Adipocyte (in vitro differentiated cells): ENCODE data around the gene FAM117A.

Experiments
- DNase-seq: peaks from one replicate; pipeline ENCODE4 v3.0.0-alpha.2; 2015; ENCODE audit warnings: low read depth
- H3K27me3 ChIP-seq: replicated peaks from 2 replicates; pipeline ENCODE4 v1.7.0; 2013; ENCODE audit warnings: mild to moderate bottlenecking, low read length, moderate library complexity; ENCODE audit not compliant: control insufficient read depth, insufficient read depth
- H3K36me3 ChIP-seq: 2 replicates; pipeline ENCODE4 v1.7.0; 2013; ENCODE audit warnings: low read length, mild to moderate bottlenecking, moderate library complexity; ENCODE audit not compliant: control insufficient read depth, insufficient read depth, severe bottlenecking
- H3K4me1 ChIP-seq: 2 replicates; pipeline ENCODE4 v1.7.0; 2013; ENCODE audit warnings: mild to moderate bottlenecking, low read length, moderate library complexity; ENCODE audit not compliant: control insufficient read depth, insufficient read depth
- H3K4me3 ChIP-seq: 2 replicates; pipeline ENCODE4 v1.7.0; 2013; ENCODE audit warnings: mild to moderate bottlenecking, low read length, moderate library complexity
- H3K9ac ChIP-seq: 2 replicates; pipeline ENCODE4 v1.7.0; 2013; ENCODE audit warnings: mild to moderate bottlenecking, low read length, moderate library complexity
- H3K9me3 ChIP-seq: 2 replicates; pipeline ENCODE4 v1.7.0; 2013; ENCODE audit warnings: mild to moderate bottlenecking, low read length, moderate library complexity; ENCODE audit not compliant: control insufficient read depth

The FAM117A gene

GRCh38 chr17:49700960-49701359, 63.0 kb downstream of the FAM117A start:
- DNase-seq = no peak
- Histone ChIP-seq H3K36me3 (peaks cover 61% of the 10 kb centered on the region), H3K4me3 (no peak overlapping the region), H3K4me1 (peaks cover 6% of the 10 kb centered on the region), H3K27me3 (no peaks in the 10 kb centered on the region), H3K9me3 (no peaks in the 10 kb centered on the region), H3K9ac (no peak overlapping the region)

GRCh38 chr17:49699966-49700575, 63.9 kb downstream of the FAM117A start:
- DNase-seq = no peak
- Histone ChIP-seq H3K27me3 (peaks cover 2% of the 10 kb centered on the region), H3K9me3 (no peaks in the 10 kb centered on the region), H3K4me1 (peaks cover 3% of the 10 kb centered on the region), H3K36me3 (peaks cover 53% of the 10 kb centered on the region), H3K4me3 (no peak overlapping the region), H3K9ac (no peak overlapping the region)

DNA sequence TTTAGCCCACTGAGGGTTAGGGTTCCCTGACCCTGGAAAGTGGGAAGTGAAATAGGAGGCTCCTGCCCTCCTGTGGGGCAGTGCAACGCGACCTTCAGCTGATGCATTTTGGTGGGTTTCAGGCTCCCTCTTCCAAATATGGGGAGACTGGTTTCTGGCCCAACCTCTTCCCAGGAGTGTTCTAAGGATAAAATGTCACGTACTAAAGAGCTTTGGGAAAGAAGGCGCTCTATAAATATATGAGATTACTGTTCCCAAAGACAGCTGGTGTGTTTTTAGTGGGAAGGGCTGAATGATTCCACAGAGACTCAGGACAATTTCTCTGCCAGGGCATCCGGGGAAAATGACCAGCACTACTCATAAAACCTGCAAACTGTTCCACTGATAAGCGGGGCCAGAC, 65.9 kb downstream of the FAM117A start:
- H3K9me3 ChIP-seq = no peaks in the 10 kb centered on the region

DNA sequence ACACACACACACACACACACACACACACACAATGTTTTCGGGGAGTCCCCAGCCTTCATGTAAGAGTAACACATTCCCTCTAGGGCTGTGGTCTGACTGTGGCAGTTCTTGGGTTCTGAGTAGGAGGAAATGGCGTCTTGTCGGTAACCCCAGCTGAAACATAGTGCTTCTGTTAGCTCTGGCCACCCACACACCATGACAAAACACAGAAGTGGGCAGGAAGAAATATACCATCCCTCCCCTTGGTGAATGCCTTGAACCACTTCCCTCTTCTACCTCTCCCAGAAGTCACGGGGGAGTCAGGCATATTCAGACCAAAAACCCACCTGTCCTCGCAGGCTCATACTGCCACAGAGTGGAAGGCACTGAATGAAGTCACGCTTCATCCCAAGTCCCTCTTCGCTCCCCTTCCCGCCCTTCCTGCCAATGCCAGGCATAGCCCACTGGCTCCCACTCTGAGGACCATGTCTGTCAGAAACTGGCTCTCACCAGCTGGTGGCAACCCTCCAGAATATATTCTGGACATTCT, 67.6 kb downstream of the FAM117A start:
- H3K9ac ChIP-seq = no peak overlapping the region
- peaks cover 9% of the 10 kb centered on the region for H3K4me1 ChIP-seq
- H3K4me3 ChIP-seq = no peak overlapping the region
- peaks cover 6% of the 10 kb centered on the region for H3K27me3 ChIP-seq
- H3K36me3 ChIP-seq = peaks cover 17% of the 10 kb centered on the region
- no peak for DNase-seq
- H3K9me3 ChIP-seq = no peaks in the 10 kb centered on the region

More for the DNA sequence above, 65.9 kb downstream of the FAM117A start:
- Histone ChIP-seq H3K9ac (no peak overlapping the region), H3K4me1 (no peaks in the 10 kb centered on the region), H3K36me3 (peaks cover 34% of the 10 kb centered on the region), H3K27me3 (peaks cover 6% of the 10 kb centered on the region), H3K4me3 (no peak overlapping the region)
- no peak for DNase-seq

DNA sequence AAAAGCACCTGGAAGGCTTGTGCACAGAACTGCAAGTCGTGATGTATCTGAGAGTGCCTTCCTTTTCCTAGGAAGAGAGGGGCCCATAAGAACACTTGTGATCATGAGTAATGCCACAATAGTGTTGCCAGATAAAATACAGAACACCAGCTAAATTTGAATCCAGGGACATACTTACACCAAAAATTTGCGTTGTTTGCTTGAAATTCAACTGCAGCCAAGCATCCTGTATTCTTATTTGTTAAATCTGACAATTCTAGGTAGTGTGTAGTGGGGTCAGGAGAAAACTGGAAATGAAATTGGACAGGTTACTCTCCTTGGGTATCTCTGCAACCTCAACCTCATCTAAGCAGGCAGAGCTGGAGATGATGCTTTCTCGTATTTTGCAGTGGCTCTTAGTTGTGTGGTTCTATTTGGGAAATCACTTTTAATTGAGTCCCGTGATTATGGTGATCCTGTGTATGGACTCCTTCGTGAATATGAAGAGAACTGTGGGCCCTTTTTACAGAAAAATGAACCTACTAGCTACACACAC, 68.2 kb downstream of the FAM117A start:
- Histone ChIP-seq H3K4me1 (peaks cover 14% of the 10 kb centered on the region), H3K9ac (no peak overlapping the region), H3K9me3 (no peaks in the 10 kb centered on the region), H3K27me3 (peaks cover 6% of the 10 kb centered on the region), H3K4me3 (no peak overlapping the region), H3K36me3 (peaks cover 11% of the 10 kb centered on the region)
- no peak for DNase-seq

- Histone ChIP-seq H3K4me1 (peaks cover 14% of the 10 kb centered on the region), H3K27me3 (peaks cover 6% of the 10 kb centered on the region), H3K4me3 (no peak overlapping the region), H3K9ac (no peak overlapping the region), H3K36me3 (peaks cover 5% of the 10 kb centered on the region), H3K9me3 (no peaks in the 10 kb centered on the region)
- DNase-seq = peak; percentile 77
Observed at GRCh38 chr17:49694847-49695697, 68.9 kb downstream of the FAM117A start.

- H3K4me3 ChIP-seq = no peak overlapping the region
- H3K36me3 ChIP-seq = no peaks in the 10 kb centered on the region
- H3K27me3 ChIP-seq = peaks cover 6% of the 10 kb centered on the region
- no peak overlapping the region for H3K9ac ChIP-seq
- H3K9me3 ChIP-seq = no peaks in the 10 kb centered on the region
- no peak for DNase-seq
- peaks cover 14% of the 10 kb centered on the region for H3K4me1 ChIP-seq
Observed at GRCh38 chr17:49692751-49693150, 71.2 kb downstream of the FAM117A start.

DNA sequence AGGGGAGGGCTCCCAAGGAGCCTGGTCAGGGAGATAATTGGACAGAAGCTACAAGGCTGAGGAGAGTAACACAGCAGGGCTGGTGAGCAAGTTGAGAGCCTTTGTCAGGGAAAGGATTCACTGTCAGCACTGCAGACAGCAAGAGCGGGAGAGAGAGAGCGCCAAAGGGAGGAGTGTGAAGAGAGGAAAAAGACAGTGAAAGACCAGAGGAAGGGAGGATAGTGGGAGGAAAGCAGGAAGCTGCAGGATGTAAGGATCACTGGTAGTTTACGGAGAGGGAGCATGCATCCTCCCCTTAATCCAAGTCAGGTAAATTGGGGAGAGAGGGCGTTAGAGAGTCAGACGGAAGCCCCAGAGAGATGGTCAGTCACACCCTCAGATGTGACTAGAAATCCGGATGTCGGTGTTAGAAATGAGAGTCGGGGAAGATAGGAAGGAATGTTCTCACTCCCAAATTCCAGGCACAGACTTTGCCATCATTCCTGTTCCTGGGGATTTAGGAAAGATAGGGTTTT, 72.2 kb downstream of the FAM117A start:
- no peak for DNase-seq
- Histone ChIP-seq H3K9ac (peak overlapping the region; percentile 66), H3K36me3 (no peaks in the 10 kb centered on the region), H3K9me3 (no peaks in the 10 kb centered on the region), H3K4me1 (peaks cover 14% of the 10 kb centered on the region), H3K4me3 (no peak overlapping the region), H3K27me3 (peaks cover 6% of the 10 kb centered on the region)

GRCh38 chr17:49691086-49691676, 72.8 kb downstream of the FAM117A start:
- no peak for DNase-seq
- Histone ChIP-seq H3K4me3 (no peak overlapping the region), H3K36me3 (no peaks in the 10 kb centered on the region), H3K9ac (peak overlapping the region; percentile 66), H3K4me1 (peaks cover 14% of the 10 kb centered on the region), H3K27me3 (peaks cover 6% of the 10 kb centered on the region), H3K9me3 (no peaks in the 10 kb centered on the region)

DNA sequence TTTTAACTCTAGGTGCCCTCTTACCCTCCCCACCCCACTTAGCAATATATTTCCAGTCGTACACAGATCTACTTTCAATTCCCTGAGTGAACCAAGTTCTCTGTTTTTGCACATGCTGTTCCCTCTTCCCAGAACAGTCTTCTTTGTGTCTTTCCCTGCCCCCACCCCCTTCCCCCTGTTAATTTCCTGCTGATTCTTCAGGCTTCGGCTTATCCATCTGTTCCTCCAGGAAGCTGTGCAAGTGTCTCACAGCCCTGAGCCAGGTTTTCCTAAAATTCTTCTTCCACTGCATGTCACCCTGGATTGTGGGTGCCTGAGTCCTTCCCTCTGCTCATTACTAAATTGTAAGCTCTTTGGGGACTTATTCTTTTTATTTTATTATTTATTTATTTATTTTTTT, 73.7 kb downstream of the FAM117A start:
- Histone ChIP-seq H3K4me3 (no peak overlapping the region), H3K36me3 (no peaks in the 10 kb centered on the region), H3K9ac (no peak overlapping the region), H3K4me1 (peaks cover 14% of the 10 kb centered on the region), H3K27me3 (peaks cover 5% of the 10 kb centered on the region), H3K9me3 (no peaks in the 10 kb centered on the region)
- DNase-seq = no peak

DNA sequence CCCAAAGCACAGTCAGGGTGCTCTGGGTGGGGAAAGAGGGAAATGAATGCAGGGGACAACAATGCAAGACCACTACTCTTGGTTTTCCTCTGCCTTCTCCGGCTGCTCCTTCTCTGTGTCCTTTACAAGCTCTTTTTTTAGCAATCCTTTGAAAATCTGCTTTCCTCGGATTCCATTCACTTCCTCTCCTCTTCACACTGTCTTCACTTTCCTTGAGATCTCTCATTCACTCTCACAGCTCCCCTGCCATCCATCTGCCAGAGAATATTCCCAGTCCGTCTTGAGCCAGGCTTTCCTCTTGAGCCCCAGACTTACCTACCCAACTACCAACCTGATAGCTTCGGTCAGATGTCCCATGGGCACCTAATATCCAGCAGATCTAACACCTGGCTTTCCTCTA, 75.1 kb downstream of the FAM117A start:
- no peak overlapping the region for H3K9ac ChIP-seq
- H3K4me1 ChIP-seq = peaks cover 14% of the 10 kb centered on the region
- no peak for DNase-seq
- H3K36me3 ChIP-seq = no peaks in the 10 kb centered on the region
- H3K9me3 ChIP-seq = no peaks in the 10 kb centered on the region
- no peaks in the 10 kb centered on the region for H3K27me3 ChIP-seq
- H3K4me3 ChIP-seq = no peak overlapping the region
